Adrenal gland (tissue), 5 donors: ENCODE results near the gene PCDH12.

Source experiments
- CTCF ChIP-seq, 6 experiments: fragments of 450-650 bp in 4 of 6; fragments of 200-600 bp in 2 of 6; sonication (generic) in 1 of 6; IDR thresholded peaks; 1 replicate in 5 of 6; 2 replicates in 1 of 6; pipeline versions ENCODE4 v1.5.1 to v1.8.0; 2016 to 2021; ENCODE audit warnings: antibody characterized with exemption in 6 of 6, mild to moderate bottlenecking in 2 of 6, moderate library complexity in 1 of 6
- POLR2A ChIP-seq, 2 donors: fragments of 450-650 bp; IDR thresholded peaks; one replicate each; pipeline ENCODE4 v1.6.1; 2017; ENCODE audit warnings: antibody characterized with exemption in 2 of 2, mild to moderate bottlenecking in 2 of 2, moderate library complexity in 1 of 2
- donor health status: DM: no; HTN: no; CAD: no.

- TF ChIP-seq CTCF (IDR thresholded peaks at IDR 0.05) (no peak), POLR2A (IDR thresholded peaks at IDR 0.05) (no peak)
Measured at GRCh38 chr5:141906517-141906916, 51.5 kb downstream of the PCDH12 start.
